Stimulated activated CD8-positive, alpha-beta memory T cell treated with anti-CD3 and anti-CD28 coated beads, Interleukin-7, amount 100 ng/mL, for 24 hours (primary cell): ENCODE results near the gene BORCS6.
"Not testable (repeated sequence)": the region's sequence is repeated elsewhere in the genome, so short reads cannot be mapped to it uniquely, and the experiment has no call there.

Experiments used
- DNase-seq: peaks from one replicate; pipeline ENCODE4 v3.0.0-alpha.2; 2020; ENCODE audit warnings: low read depth

Gene BORCS6

GRCh38 chr17:8173056-8173870 is 16.7 kb downstream of the BORCS6 start:
- no peak for DNase-seq

- DNase-seq = not testable (repeated sequence)
Observed at GRCh38 chr17:8170186-8170585, 19.8 kb downstream of the BORCS6 start.

GRCh38 chr17:8167526-8167925 is 22.5 kb downstream of the BORCS6 start:
- no peak for DNase-seq

- no peak for DNase-seq
Observed at GRCh38 chr17:8166731-8167130, 23.2 kb downstream of the BORCS6 start.

GRCh38 chr17:8164815-8165131 is 25.2 kb downstream of the BORCS6 start:
- no peak for DNase-seq

GRCh38 chr17:8163978-8164814 is 25.8 kb downstream of the BORCS6 start:
- peak; percentile 67 for DNase-seq

GRCh38 chr17:8162997-8163977 is 26.7 kb downstream of the BORCS6 start:
- no peak for DNase-seq

- DNase-seq = no peak
Observed at GRCh38 chr17:8162233-8162996, 27.6 kb downstream of the BORCS6 start, which contains the start of gene VAMP2. Gene VAMP2 (minus strand): TSS chr17:8162948. CDS start chr17:8162879, 69 bp downstream.

- DNase-seq = no peak
Observed at GRCh38 chr17:8161289-8162232, 28.4 kb downstream of the BORCS6 start.

GRCh38 chr17:8160741-8161221 is 29.2 kb downstream of the BORCS6 start:
- DNase-seq = no peak

GRCh38 chr17:8160224-8160577 is 29.8 kb downstream of the BORCS6 start:
- no peak for DNase-seq

- no peak for DNase-seq
Observed at GRCh38 chr17:8159459-8160223, 30.3 kb downstream of the BORCS6 start.

GRCh38 chr17:8159032-8159400 is 31.0 kb downstream of the BORCS6 start:
- no peak for DNase-seq

- DNase-seq = peak; percentile 91
Observed at GRCh38 chr17:8158267-8159031, 31.5 kb downstream of the BORCS6 start.

GRCh38 chr17:8156246-8156992 is 33.6 kb downstream of the BORCS6 start:
- peak; percentile 100 for DNase-seq

GRCh38 chr17:8155996-8156245 is 34.1 kb downstream of the BORCS6 start:
- DNase-seq = no peak

- DNase-seq = no peak
Observed at GRCh38 chr17:8155231-8155995, 34.6 kb downstream of the BORCS6 start.
